ENCODE results near the gene TTF2.

DNA sequence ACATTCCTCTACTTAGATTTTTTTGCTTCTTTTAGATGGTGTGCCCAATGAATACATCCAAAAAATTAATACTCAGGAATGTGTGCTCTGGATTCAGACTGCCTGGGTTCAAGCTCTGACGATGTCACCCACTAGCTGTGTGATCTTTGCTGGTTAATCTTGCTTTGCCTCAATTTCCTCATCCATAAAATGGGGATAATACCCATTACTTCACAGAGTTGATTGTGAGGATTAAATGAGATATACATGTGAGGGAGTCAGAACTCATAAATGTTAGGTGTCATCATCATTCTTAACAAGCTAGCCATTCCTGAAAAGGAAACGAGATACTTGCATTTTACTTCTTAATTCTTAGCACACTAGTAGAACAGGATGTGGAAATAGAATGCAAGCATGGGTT, 12.9 kb upstream of the TTF2 start:
- no peak for TF ChIP-seq CTCF (IDR thresholded peaks at IDR 0.05)
- TF ChIP-seq EP300 (IDR thresholded peaks at IDR 0.05) = no peak
